NT2/D1 (cell line): Measurements from ENCODE around the gene AFAP1L1.

Experiments
- DNase-seq: peaks from one replicate; pipeline ENCODE4 v3.0.0-alpha.2; 2011; ENCODE audit warnings: low read depth, low spot score
- H3K27me3 ChIP-seq: 2 replicates; pipeline ENCODE4 v1.6.0; 2011; ENCODE audit warnings: mild to moderate bottlenecking; ENCODE audit not compliant: insufficient read length, insufficient read depth
- H3K36me3 ChIP-seq: 2 replicates; pipeline ENCODE4 v1.6.1; 2011; ENCODE audit warnings: mild to moderate bottlenecking, low read length, mixed read lengths; ENCODE audit not compliant: insufficient read depth, insufficient read length
- H3K4me1 ChIP-seq: 2 replicates; pipeline ENCODE4 v1.5.1; 2011; ENCODE audit not compliant: insufficient read depth, insufficient read length
- H3K4me3 ChIP-seq: 2 replicates; pipeline ENCODE4 v1.5.1; 2011; ENCODE audit warnings: low read depth; ENCODE audit not compliant: insufficient read length
- H3K9ac ChIP-seq: 2 replicates; pipeline ENCODE4 v1.6.0; 2011; ENCODE audit warnings: low read depth; ENCODE audit not compliant: insufficient read length
- H3K9me3 ChIP-seq: 2 replicates; pipeline ENCODE4 v1.5.1; 2011; ENCODE audit warnings: mild to moderate bottlenecking, low read length; ENCODE audit not compliant: insufficient read depth
- SUZ12 ChIP-seq: IDR thresholded peaks from 2 replicates; pipeline ENCODE4 v1.6.1; 2011; ENCODE audit not compliant: insufficient read length, insufficient read depth; ENCODE audit errors: extremely low read depth
- YY1 ChIP-seq: IDR thresholded peaks from 2 replicates; pipeline ENCODE4 v1.6.1; 2011; ENCODE audit not compliant: insufficient read length, insufficient read depth
- ZNF274 ChIP-seq: IDR thresholded peaks from 2 replicates; pipeline ENCODE4 v1.6.1; 2011; ENCODE audit warnings: mild to moderate bottlenecking, low read depth, low read length

AFAP1L1 gene

GRCh38 chr5:149382517-149383220 lies 111.0 kb downstream of the AFAP1L1 start:
- Histone ChIP-seq H3K4me1 (peaks cover 7% of the 10 kb centered on the region), H3K36me3 (no peaks in the 10 kb centered on the region), H3K9me3 (no peaks in the 10 kb centered on the region), H3K4me3 (no peak overlapping the region), H3K9ac (no peak overlapping the region), H3K27me3 (no peaks in the 10 kb centered on the region)
- DNase-seq: no peak
- TF ChIP-seq ZNF274: no peak
- TF ChIP-seq SUZ12: no peak
- TF ChIP-seq YY1: no peak

GRCh38 chr5:149383399-149383798 lies 111.7 kb downstream of the AFAP1L1 start:
- Histone ChIP-seq H3K9ac (no peak overlapping the region), H3K4me1 (peaks cover 7% of the 10 kb centered on the region), H3K36me3 (no peaks in the 10 kb centered on the region), H3K4me3 (no peak overlapping the region), H3K27me3 (no peaks in the 10 kb centered on the region), H3K9me3 (peaks cover 2% of the 10 kb centered on the region; the same call in 1 of the 2 replicates)
- no peak for DNase-seq
- TF ChIP-seq SUZ12 (no peak), YY1 (no peak), ZNF274 (no peak)

- no peak for TF ChIP-seq SUZ12
- TF ChIP-seq YY1: no peak
- no peak for TF ChIP-seq ZNF274
- H3K4me1 ChIP-seq: no peaks in the 10 kb centered on the region
- H3K36me3 ChIP-seq: no peaks in the 10 kb centered on the region
- H3K9ac ChIP-seq: no peak overlapping the region
- no peak for DNase-seq
- no peak overlapping the region for H3K4me3 ChIP-seq
- peaks cover 5% of the 10 kb centered on the region; the same call in 1 of the 2 replicates for H3K9me3 ChIP-seq
- no peaks in the 10 kb centered on the region for H3K27me3 ChIP-seq
Observed at GRCh38 chr5:149386166-149386565, 114.5 kb downstream of the AFAP1L1 start.

- H3K4me3 ChIP-seq: no peak overlapping the region
- peaks cover 5% of the 10 kb centered on the region; the same call in 1 of the 2 replicates for H3K9me3 ChIP-seq
- no peaks in the 10 kb centered on the region for H3K4me1 ChIP-seq
- TF ChIP-seq YY1 (no peak), ZNF274 (no peak), SUZ12 (no peak)
- H3K36me3 ChIP-seq: no peaks in the 10 kb centered on the region
- H3K9ac ChIP-seq: no peak overlapping the region
- DNase-seq: no peak
- no peaks in the 10 kb centered on the region for H3K27me3 ChIP-seq
Observed at GRCh38 chr5:149387081-149387631, 115.5 kb downstream of the AFAP1L1 start.

- no peak for DNase-seq
- no peak for TF ChIP-seq ZNF274
- TF ChIP-seq YY1: no peak
- TF ChIP-seq SUZ12: no peak
- no peaks in the 10 kb centered on the region for H3K36me3 ChIP-seq
- no peaks in the 10 kb centered on the region for H3K4me1 ChIP-seq
- peaks cover 5% of the 10 kb centered on the region; the same call in 1 of the 2 replicates for H3K9me3 ChIP-seq
- H3K27me3 ChIP-seq: no peaks in the 10 kb centered on the region
- H3K9ac ChIP-seq: no peak overlapping the region
- no peak overlapping the region for H3K4me3 ChIP-seq
Observed at GRCh38 chr5:149387982-149388381, 116.3 kb downstream of the AFAP1L1 start.

GRCh38 chr5:149388498-149389190 lies 117.0 kb downstream of the AFAP1L1 start:
- Histone ChIP-seq H3K36me3 (no peaks in the 10 kb centered on the region), H3K4me3 (no peak overlapping the region)
- no peak for TF ChIP-seq ZNF274
- no peak for TF ChIP-seq YY1
- no peak for TF ChIP-seq SUZ12

More at GRCh38 chr5:149388498-149389190, 117.0 kb downstream of the AFAP1L1 start:
- Histone ChIP-seq H3K4me1 (no peaks in the 10 kb centered on the region), H3K9ac (no peak overlapping the region), H3K27me3 (no peaks in the 10 kb centered on the region), H3K9me3 (peaks cover 5% of the 10 kb centered on the region; the same call in 1 of the 2 replicates)
- DNase-seq: no peak
